Spinal cord (tissue), 10 donors: Measurements from ENCODE around the gene MRPL14. TPM values are rescaled to one million over a fixed set of nuclear protein-coding genes. Genes with fewer than 3 reads are reported as not detected.

Experiments used
- DNase-seq, 6 donors: peaks; one replicate each; pipeline versions ENCODE4 v3.0.0 to v3.0.0-alpha.2; 2013 to 2015; ENCODE audit warnings: low spot score in 6 of 6, low read depth in 4 of 6
- H3K27ac ChIP-seq: one replicate; pipeline ENCODE4 v1.5.1; 2013; ENCODE audit warnings: low read depth, low read length, control low read depth
- H3K27me3 ChIP-seq: one replicate; pipeline ENCODE4 v1.6.1; 2013; ENCODE audit warnings: low read length; ENCODE audit not compliant: control insufficient read depth, insufficient read depth
- H3K36me3 ChIP-seq: one replicate; pipeline ENCODE4 v1.6.1; 2013; ENCODE audit warnings: low read length; ENCODE audit not compliant: control insufficient read depth, insufficient read depth
- H3K4me1 ChIP-seq: one replicate; pipeline ENCODE4 v1.6.1; 2013; ENCODE audit warnings: low read length; ENCODE audit not compliant: control insufficient read depth, insufficient read depth
- H3K4me3 ChIP-seq: one replicate; pipeline ENCODE4 v1.5.1; 2013; ENCODE audit warnings: low read depth, low read length, control low read depth
- H3K9me3 ChIP-seq: one replicate; pipeline ENCODE4 v1.6.1; 2013; ENCODE audit warnings: low read length; ENCODE audit not compliant: control insufficient read depth, insufficient read depth
- WGBS: methylation state at CpG from one replicate; pipeline ENCODE4 v1.1.5; 2013; ENCODE audit warnings: missing lambda C conversion rate; ENCODE audit not compliant: insufficient coverage; 5-methylcytosine and 5-hydroxymethylcytosine counted together
- polyA plus RNA-seq, 2 donors: library from polyadenylated mRNA; unstranded; fragments of 120-200 nt; gene quantifications; one replicate each; pipeline ENCODE4 v1.2.1, GENCODE V29; 2013; ENCODE audit not compliant: insufficient read length in 2 of 2
- total RNA-seq, 2 donors: library from RNA; depleted of rRNA in 1 of 2; stranded (reverse); fragments of 120-200 nt in 1 of 2; fragments of >200 nt in 1 of 2; gene quantifications; one replicate each; pipeline versions ENCODE4 v1.2.3 to v1.2.4, GENCODE V29; 2013 to 2014
- donor health status: healthy.

Gene MRPL14
- total and polyA plus RNA-seq, 4 donors = 32.1 to 53.1 (median 36.4) TPM

DNA sequence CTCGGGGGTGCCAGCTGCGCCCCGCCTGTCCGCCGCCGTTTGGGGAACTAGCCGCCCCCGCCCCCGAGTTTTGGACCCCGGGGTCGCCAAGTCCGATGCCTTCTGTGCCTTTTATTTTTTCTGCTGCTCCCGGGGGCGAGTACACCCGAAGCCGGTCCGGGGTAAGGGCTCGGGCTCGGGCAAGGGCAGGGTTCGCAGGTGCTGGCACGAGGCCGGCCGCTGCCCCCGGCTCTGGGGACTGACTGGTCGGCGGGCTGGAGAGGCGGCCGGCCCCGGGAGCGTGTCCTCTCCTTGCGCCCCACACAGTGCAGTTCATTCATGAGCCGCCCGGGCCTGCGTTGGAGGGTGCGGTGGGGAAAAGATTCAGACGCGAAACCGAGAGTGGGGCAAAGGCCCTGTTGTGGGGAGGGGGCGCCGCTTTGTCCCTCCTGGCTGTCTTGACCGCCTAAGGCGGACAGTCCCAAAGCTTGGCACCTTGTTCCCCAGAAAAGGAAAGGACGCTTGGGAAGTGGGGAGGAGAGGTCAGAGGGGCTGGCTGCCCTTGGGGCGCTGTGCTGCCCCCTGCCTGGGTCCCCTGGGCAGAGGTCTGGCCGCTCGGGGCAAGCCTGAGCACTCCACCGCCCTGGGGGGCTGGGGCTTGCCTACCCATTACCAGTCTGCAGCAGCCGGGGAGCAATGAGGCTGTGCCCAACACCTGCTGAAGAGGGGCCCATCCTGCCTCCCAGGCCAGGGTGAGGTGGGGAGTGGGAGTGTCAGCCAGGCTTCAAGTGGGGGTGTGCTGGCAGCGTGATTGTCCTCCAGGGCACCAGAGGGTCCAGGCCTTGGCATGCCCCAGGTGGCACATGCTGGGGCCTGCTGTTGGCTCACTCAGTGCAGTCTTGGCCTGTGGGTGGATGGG is 1.0 kb upstream of the MRPL14 start:
- H3K36me3 ChIP-seq = peaks cover 2% of the 10 kb centered on the region
- H3K27ac ChIP-seq = no peak overlapping the region
- H3K27me3 ChIP-seq = no peaks in the 10 kb centered on the region
- no peaks in the 10 kb centered on the region for H3K9me3 ChIP-seq
- WGBS = 2% methylated on average over 48 of the region's 49 CpGs
- H3K4me3 ChIP-seq = peak overlapping the region; percentile 93
- DNase-seq = peak in 2 of 6 donors; percentile 25 to 48
- peaks cover 21% of the 10 kb centered on the region for H3K4me1 ChIP-seq

- H3K4me1 ChIP-seq = peaks cover 25% of the 10 kb centered on the region
- peak in 3 of 6 donors; percentile 32 to 65 (median 62) for DNase-seq
These were observed 717 bp downstream of the MRPL14 start for GRCh38 chr6:44126320-44127149.

DNA sequence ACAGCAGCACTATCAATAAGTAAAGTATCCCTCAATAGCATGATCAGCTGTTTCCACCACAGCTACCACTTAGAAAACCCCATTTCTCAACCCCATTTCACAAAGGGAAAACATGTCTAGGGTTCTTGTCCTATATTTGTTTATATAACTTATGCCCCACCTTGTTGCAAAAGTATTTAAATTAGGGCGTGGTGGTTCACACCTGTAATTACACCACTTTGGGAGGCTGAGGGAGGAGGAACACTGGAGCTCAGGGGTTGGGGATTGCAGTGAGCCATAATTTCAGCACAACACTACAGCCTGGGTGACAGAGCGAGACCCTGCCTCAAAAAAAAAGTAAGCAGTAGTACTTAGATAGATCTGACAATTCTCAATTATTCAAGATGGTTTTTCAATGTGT is 3.7 kb downstream of the MRPL14 start:
- DNase-seq = no peak
- Histone ChIP-seq H3K9me3 (no peaks in the 10 kb centered on the region), H3K27me3 (no peaks in the 10 kb centered on the region), H3K4me1 (peaks cover 24% of the 10 kb centered on the region), H3K4me3 (no peak overlapping the region), H3K27ac (peak overlapping the region; percentile 22), H3K36me3 (no peaks in the 10 kb centered on the region)
- WGBS = no CpG with 5 or more reads among the region's 2 CpGs

More at GRCh38 chr6:44126320-44127149, 717 bp downstream of the MRPL14 start:
- Histone ChIP-seq H3K4me3 (peak overlapping the region; percentile 91), H3K27ac (peak overlapping the region; percentile 89), H3K9me3 (no peaks in the 10 kb centered on the region), H3K27me3 (no peaks in the 10 kb centered on the region), H3K36me3 (peaks cover 2% of the 10 kb centered on the region)
- 2% methylated on average over 14 of the region's 31 CpGs for WGBS

DNA sequence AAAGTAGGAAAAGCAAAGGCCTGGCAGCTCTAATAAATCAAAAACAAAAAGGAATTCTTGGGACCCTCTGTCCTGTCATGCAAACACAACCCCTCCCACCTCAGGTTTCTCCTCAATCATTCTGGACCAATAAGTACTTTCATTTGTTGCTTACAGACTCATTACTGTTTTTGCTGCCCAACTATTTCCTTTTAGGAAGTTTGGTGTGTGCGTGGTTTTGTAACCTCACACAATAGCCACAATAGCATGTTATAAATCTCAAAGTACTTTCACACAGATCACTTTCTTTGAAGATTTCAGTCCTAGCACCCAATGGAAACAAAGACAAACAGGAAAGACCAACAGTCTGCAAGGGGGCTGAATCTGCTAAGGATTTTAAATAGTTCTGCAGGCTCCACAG is 4.5 kb downstream of the MRPL14 start:
- WGBS = no CpG with 5 or more reads among the region's 1 CpG
- H3K27ac ChIP-seq = peak overlapping the region; percentile 22
- no peaks in the 10 kb centered on the region for H3K27me3 ChIP-seq
- H3K4me3 ChIP-seq = no peak overlapping the region
- H3K4me1 ChIP-seq = peaks cover 18% of the 10 kb centered on the region
- peak in 2 of 6 donors; percentile 16 to 74 for DNase-seq
- no peaks in the 10 kb centered on the region for H3K36me3 ChIP-seq
- H3K9me3 ChIP-seq = no peaks in the 10 kb centered on the region

DNA sequence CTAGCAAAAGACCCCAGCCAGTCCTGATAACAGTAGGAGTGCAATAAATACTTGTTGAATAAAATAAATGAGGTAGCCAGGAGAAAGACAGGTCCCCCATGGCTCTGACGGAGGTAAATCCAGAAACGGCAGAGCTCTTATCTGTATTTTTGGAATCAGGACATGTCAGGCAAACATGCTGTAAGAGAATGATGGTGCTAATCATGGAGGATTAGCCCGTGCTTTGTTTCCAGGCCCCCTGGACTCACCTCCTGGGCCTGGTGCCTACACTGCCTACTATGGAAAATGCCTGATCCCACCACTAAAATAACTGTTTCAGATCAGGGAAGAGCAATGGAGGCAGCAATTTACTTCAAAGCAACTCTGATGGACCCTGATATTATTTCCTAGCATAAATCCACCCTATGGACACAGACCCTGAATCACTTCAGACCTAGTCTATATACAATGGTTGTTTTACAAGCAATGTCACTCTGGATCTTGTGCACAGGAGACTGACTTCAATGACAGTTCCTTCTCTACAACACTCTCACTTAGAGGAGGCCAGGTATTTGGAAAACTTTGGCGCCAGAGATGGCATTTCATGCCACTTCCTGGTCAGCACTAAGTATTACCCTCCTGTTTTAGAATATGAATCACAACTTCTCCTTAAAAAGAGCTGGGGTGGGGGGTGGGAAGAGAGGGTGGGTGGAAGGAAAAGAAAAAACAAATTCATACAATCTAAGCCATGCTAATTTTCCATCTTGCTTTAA is 6.4 kb downstream of the MRPL14 start:
- Histone ChIP-seq H3K4me3 (no peak overlapping the region), H3K36me3 (peaks cover 1% of the 10 kb centered on the region), H3K27ac (no peak overlapping the region), H3K27me3 (no peaks in the 10 kb centered on the region), H3K4me1 (peaks cover 16% of the 10 kb centered on the region), H3K9me3 (no peaks in the 10 kb centered on the region)
- 46% methylated on average over 3 of the region's 4 CpGs for WGBS
- no peak for DNase-seq

DNA sequence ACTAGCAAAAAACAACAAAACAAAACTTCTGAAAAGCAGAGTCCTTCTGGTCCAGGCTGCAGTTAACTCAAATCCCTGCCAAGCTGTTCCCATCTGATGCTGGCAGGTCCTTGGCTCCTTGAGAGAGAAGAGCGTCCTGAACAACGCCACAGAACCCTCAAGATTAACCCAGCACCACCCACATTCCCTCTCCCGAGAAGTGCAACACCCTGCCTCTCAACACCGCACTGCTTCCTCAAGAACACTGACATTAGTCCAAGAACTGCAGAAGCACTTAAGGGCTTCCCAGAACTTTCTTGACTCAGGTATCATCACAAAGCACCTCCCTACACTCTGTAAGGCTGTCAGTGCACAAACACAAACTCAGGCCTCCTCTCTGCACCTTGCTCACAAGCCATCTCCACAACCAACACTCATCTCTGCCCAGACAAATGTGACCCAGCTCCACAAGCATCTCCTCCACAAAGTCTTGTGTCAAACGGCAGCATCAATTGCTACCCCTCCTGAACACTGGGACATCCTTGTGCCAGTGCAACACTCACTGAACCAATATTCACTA is 7.5 kb downstream of the MRPL14 start:
- DNase-seq = no peak
- Histone ChIP-seq H3K9me3 (no peaks in the 10 kb centered on the region), H3K27me3 (no peaks in the 10 kb centered on the region), H3K4me3 (no peak overlapping the region), H3K36me3 (peaks cover 12% of the 10 kb centered on the region), H3K27ac (no peak overlapping the region), H3K4me1 (peaks cover 12% of the 10 kb centered on the region)
- 48% methylated on average over 4 of the region's 5 CpGs for WGBS

GRCh38 chr6:44117397-44118128 is 9.7 kb downstream of the MRPL14 start:
- Histone ChIP-seq H3K27me3 (no peaks in the 10 kb centered on the region), H3K36me3 (peaks cover 29% of the 10 kb centered on the region), H3K27ac (no peak overlapping the region), H3K4me3 (no peak overlapping the region), H3K9me3 (no peaks in the 10 kb centered on the region), H3K4me1 (peaks cover 14% of the 10 kb centered on the region)
- DNase-seq = no peak
- 80% methylated on average over 1 of the region's 6 CpGs for WGBS

GRCh38 chr6:44116641-44117382 is 10.4 kb downstream of the MRPL14 start:
- Histone ChIP-seq H3K27ac (no peak overlapping the region), H3K4me3 (no peak overlapping the region), H3K36me3 (peaks cover 33% of the 10 kb centered on the region), H3K27me3 (no peaks in the 10 kb centered on the region), H3K4me1 (peaks cover 10% of the 10 kb centered on the region), H3K9me3 (no peaks in the 10 kb centered on the region)
- no peak for DNase-seq
- WGBS = 67% methylated on average over 1 of the region's 4 CpGs
